Upper lobe of right lung (tissue), 1 donor: ENCODE results near the gene DCP2. TPM values are rescaled to one million over a fixed set of nuclear protein-coding genes. Genes with fewer than 3 reads are reported as not detected.

Experiments used
- ATAC-seq: fragments of 200-7000 bp; cut with Tn5 transposase; one replicate; pipeline ENCODE4 v1.9.1; 2020; ENCODE audit warnings: mild to moderate bottlenecking, moderate library complexity
- DNase-seq: peaks from one replicate; pipeline ENCODE4 v3.0.0-alpha.2; 2020
- H3K27ac ChIP-seq: fragments of 200-600 bp; one replicate; pipeline ENCODE4 v1.8.0; 2022
- H3K27me3 ChIP-seq: fragments of 200-600 bp; one replicate; pipeline ENCODE4 v1.8.0; 2022; ENCODE audit warnings: mild to moderate bottlenecking
- H3K36me3 ChIP-seq: fragments of 200-600 bp; one replicate; pipeline ENCODE4 v1.8.0; 2022
- H3K4me1 ChIP-seq: fragments of 200-600 bp; one replicate; pipeline ENCODE4 v1.8.0; 2022
- H3K4me3 ChIP-seq: fragments of 200-600 bp; one replicate; pipeline ENCODE4 v1.8.0; 2022; ENCODE audit warnings: mild to moderate bottlenecking
- H3K9me3 ChIP-seq: fragments of 200-600 bp; one replicate; pipeline ENCODE4 v1.8.0; 2022
- CTCF ChIP-seq: fragments of 200-600 bp; IDR thresholded peaks from one replicate; pipeline ENCODE4 v1.8.0; 2022; ENCODE audit warnings: antibody characterized with exemption
- intact Hi-C: fragments of 100-400 bp; cut with DNase I; formaldehyde crosslinking; loops from one replicate; pipeline ENCODE4 v1.11.0; 2022
- total RNA-seq: library from RNA; stranded (reverse); fragmentation: NEBNext Ultra II Directional; extraction: Animal tissue kit (Norgen Biotek cat#: 25700); gene quantifications from one replicate; pipeline ENCODE4 v1.2.1, GENCODE V29; 2021
- donor health status: DM: no; HTN: yes; CAD: no; lungs with severe emphysema.

Gene DCP2
- total RNA-seq, 1 donor from 2014 or later: 51.1 TPM

GRCh38 chr5:113003763-113004162 lies 27.2 kb downstream of the DCP2 start:
- DNase-seq (no peak), ATAC-seq (no peak)
- no peak overlapping the region for H3K4me3 ChIP-seq
- peaks cover 66% of the 10 kb centered on the region for H3K36me3 ChIP-seq
- no peak overlapping the region for H3K27ac ChIP-seq
- H3K9me3 ChIP-seq: no peaks in the 10 kb centered on the region
- H3K27me3 ChIP-seq: no peaks in the 10 kb centered on the region
- TF ChIP-seq CTCF: no peak
- intact Hi-C loops: no loop called here
- no peaks in the 10 kb centered on the region for H3K4me1 ChIP-seq

GRCh38 chr5:113005454-113005853 lies 28.9 kb downstream of the DCP2 start:
- ATAC-seq: no peak
- no peak overlapping the region for H3K27ac ChIP-seq
- H3K9me3 ChIP-seq: no peaks in the 10 kb centered on the region
- H3K36me3 ChIP-seq: peaks cover 77% of the 10 kb centered on the region
- no peak overlapping the region for H3K4me3 ChIP-seq
- DNase-seq: no peak
- TF ChIP-seq CTCF: no peak
- H3K4me1 ChIP-seq: no peaks in the 10 kb centered on the region
- intact Hi-C loops: no loop called here
- no peaks in the 10 kb centered on the region for H3K27me3 ChIP-seq

GRCh38 chr5:113017881-113018635 lies 41.5 kb downstream of the DCP2 start:
- intact Hi-C loops: no loop called here
- Histone ChIP-seq H3K27ac (no peak overlapping the region), H3K27me3 (no peaks in the 10 kb centered on the region), H3K36me3 (peaks cover 46% of the 10 kb centered on the region), H3K4me3 (no peak overlapping the region), H3K9me3 (no peaks in the 10 kb centered on the region), H3K4me1 (peaks cover 8% of the 10 kb centered on the region)
- no peak for TF ChIP-seq CTCF
- DNase-seq: no peak
- ATAC-seq: no peak

DNA sequence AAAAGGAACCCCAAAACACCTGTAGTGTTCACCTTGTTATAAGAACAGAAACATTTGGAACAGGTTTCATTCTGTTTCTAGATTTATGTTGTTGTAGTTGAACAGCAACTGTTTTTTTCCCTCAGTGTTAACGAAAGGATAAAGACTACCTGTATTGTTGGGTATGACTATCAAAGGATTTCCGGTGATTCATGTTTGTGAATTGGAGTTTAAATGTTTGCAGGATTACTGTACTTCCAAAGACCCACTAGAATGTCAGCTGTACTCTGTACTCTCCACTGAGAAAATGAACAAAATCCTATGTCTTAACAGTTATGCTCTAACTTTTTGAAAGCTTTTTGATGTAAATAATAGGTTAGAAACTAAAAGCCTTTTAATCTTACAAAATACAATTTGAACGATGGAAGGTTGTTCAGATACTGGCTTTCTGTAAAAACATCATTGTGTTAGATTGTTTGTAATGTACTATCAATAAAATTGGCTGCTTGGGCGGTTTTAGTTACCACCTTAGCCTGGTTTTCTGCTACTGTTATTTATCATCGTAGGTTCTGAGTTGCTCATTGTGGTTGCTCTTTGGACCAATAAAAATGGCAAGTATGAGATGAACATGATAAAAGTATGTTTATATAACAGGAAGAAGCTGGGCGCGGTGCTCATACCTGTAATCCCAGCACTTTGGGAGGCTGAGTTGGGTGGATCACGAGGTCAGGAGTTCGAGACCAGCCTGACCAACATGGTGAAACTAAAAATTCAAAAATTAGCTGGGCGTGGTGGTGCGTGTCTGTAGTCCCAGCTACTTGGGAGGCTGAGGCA lies 44.1 kb downstream of the DCP2 start:
- no peak for TF ChIP-seq CTCF
- no peaks in the 10 kb centered on the region for H3K9me3 ChIP-seq
- intact Hi-C loops: no loop called here
- DNase-seq (no peak), ATAC-seq (no peak)
- H3K36me3 ChIP-seq: peaks cover 32% of the 10 kb centered on the region
- peaks cover 16% of the 10 kb centered on the region for H3K4me1 ChIP-seq
- H3K4me3 ChIP-seq: no peak overlapping the region
- H3K27me3 ChIP-seq: no peaks in the 10 kb centered on the region
- no peak overlapping the region for H3K27ac ChIP-seq

GRCh38 chr5:113022661-113023060 lies 46.1 kb downstream of the DCP2 start:
- peaks cover 41% of the 10 kb centered on the region for H3K36me3 ChIP-seq
- DNase-seq (no peak), ATAC-seq (peak; percentile 52)
- H3K9me3 ChIP-seq: no peaks in the 10 kb centered on the region
- TF ChIP-seq CTCF: no peak
- H3K27me3 ChIP-seq: no peaks in the 10 kb centered on the region
- intact Hi-C loops: no loop called here
- H3K4me1 ChIP-seq: peaks cover 16% of the 10 kb centered on the region
- H3K27ac ChIP-seq: no peak overlapping the region
- no peak overlapping the region for H3K4me3 ChIP-seq
